NCI-H2107 treated with DMSO at 0.1 percent for 48 hours (cell line): ENCODE data around the gene IL1RAPL2.
"Not testable (repeated sequence)": the region's sequence is repeated elsewhere in the genome, so short reads cannot be mapped to it uniquely, and the experiment has no call there.

Experiments
- DNase-seq: peaks from one replicate; lab custom pipeline; 2025; ENCODE audit not compliant: unreplicated experiment; lab: John Stamatoyannopoulos, UW

Gene IL1RAPL2

DNA sequence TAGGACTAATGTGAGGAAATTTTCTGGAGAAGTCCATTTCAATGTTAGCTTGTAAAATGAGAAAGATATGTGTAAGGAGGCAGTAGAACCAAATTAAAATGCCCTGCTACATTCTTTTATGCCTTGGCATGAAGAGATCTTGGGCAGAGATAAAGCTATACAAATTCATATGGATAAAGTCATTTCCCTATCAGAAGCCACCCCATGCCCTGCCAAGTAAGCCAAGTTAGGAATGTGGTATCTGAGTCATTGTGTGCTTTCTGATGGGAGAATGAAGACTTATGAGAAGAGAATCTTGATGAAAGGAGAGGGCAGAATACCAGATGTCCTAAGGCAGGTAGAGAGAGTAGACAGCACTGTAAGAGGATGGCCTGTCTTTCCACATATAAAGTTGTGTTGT lies 570.8 kb downstream of the IL1RAPL2 start:
- no peak for DNase-seq

DNA sequence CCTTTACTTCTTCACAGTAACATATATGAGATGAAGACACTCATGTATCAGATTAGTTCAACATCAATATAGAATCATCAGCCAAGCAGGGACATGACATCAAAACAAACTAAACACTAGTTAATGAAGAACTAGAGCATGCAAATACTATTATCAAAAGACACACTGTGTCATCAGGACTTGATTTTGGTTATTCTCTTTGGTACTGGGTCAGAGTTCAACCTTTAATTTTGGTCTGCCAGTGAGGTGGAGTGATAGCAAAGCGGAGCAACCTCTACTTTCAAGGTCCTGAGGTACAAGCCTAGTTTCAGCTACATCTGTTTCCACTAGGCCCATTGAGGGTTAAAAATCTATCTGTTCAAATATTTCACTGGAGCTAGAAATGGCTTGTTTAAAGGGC lies 584.0 kb downstream of the IL1RAPL2 start:
- DNase-seq, result no peak

DNA sequence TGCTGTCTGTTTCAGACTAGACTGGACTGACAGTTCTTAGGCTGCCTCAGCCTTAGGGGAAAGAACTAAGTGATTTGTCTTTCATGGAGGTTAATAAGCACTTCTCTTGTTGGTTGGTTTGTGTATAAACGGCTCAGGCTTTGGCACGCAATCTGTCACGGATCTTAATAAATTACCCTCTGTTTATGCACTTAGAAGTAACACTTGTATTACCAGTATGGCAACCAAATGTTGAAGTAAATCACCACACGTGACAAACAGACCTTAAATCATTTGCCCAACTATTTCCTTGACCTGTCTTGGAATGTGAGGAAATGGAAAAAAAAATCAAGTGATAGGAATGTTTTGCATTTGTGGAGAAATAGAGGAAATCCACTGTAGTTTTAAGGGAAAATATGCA lies 584.6 kb downstream of the IL1RAPL2 start:
- DNase-seq, result no peak

DNA sequence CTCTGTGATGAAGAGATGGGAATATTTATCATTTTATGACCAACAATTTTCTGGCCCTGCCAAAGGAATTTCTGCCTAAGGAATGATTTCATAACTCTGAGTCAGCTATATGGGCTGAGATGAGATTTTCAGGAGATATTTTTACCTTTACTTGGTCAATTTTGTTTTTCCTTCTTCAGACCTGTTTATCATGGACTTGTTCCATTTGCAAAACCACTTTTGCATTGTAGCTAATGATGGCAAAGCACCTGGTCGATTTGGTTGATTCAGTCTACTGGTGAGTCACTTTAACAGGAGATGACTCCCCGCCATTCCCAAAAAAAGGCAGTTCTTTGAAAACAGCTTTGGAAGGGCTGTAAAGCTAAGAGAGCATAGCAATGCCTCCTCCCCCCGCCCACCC lies 601.2 kb downstream of the IL1RAPL2 start:
- no peak for DNase-seq

DNA sequence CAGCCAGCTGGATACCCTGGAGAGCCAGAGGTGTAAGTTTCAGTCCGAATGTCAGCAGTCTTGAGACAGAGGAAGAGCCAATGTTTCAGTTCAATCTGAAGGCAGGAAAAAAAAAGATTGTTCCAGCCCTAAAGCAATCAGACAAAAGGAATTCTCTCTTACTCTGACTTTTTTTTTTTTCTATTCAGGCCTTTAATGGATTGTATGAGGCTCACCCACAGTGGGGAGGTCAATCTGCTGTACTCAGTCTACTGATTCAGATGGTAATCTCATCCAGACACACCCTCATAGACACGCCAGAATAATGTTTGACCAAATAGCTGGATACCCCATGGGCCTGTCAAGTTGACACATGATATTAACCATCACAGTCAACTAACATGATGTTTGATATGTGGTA lies 602.6 kb downstream of the IL1RAPL2 start:
- no peak for DNase-seq

DNA sequence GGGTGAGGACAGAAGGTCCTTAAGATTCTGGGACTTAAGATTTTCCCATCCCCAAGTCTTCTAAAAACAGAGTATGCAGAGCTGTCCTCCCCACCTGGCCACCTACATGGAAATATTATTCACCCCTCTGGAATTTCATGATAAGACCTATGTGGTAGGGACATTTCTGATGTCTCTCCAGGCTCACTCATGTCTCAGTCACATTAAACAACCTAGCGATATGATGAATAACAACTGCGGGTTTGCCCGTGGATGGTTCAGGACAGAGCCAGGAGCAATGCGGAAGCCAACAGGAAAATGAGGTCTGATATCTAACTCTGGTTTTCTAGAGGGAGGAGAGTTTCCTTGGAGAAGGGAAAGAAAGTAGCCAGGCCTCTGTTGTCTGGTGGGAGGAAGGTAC lies 607.1 kb downstream of the IL1RAPL2 start:
- DNase-seq, result no peak

DNA sequence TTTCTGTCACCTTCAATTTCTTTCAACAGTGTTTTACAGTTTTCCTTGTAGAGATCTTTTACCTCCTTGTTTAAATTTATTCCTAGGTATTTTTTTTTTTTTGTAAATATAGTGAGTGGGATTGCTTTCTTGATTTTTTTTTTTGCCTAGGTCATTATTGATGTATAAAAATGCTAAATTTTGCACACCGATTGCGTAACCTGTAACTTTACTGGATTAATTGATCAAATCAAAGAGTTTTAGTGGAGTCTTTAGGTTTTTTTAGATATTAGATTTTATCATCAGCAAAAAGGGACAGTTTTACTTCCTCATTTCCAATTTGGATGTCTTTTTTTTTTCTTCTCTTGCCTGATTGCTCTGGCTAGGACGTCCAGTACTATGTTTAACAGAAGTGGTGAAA lies 613.6 kb downstream of the IL1RAPL2 start:
- DNase-seq, result no peak

DNA sequence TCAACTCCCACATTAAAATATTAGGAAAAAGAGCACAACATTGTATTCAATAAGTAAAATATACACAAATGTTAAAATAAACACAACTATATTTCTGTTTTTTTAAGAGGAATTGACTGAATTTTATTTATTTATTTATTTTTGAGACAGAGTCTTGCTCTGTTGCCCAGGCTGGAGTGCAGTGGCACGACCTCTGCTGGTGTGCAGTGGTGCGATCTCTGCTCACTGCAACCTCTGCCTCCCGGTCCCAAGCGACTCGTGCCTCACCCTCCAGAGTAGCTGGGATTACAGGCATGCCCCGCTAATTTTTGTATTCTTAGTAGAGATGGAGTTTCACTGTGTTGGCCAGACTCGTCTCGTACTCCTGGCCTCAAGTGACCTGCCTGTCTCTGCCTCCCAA lies 623.1 kb downstream of the IL1RAPL2 start:
- DNase-seq, result no peak

DNA sequence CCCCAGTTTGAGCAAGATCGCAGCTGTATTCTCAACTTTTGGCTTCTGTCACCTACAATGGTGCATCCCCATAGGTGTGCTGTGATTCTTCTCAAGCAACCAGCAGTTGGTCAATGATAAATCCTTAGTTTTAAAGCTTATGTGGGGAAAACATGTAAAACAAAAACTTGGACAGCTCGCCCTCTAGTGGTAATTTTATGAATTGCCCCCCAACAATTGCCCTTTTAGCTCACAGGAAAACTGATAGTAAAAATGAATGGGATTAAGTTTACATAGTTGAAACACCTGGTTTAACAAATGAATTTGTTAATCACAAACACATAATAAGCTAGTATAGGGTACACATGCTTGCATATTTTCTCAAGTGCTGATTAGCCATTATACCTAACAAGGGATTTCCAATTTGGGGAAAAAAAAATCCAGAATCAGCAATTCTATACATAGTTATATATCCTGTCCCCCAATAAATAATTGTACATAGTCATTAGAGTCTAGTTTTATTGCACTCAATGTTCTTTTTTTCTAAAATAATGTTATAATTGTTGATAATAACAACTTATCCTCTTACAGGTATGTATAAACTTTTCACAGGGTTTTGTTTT lies 624.4 kb downstream of the IL1RAPL2 start:
- DNase-seq, result peak; percentile 2

DNA sequence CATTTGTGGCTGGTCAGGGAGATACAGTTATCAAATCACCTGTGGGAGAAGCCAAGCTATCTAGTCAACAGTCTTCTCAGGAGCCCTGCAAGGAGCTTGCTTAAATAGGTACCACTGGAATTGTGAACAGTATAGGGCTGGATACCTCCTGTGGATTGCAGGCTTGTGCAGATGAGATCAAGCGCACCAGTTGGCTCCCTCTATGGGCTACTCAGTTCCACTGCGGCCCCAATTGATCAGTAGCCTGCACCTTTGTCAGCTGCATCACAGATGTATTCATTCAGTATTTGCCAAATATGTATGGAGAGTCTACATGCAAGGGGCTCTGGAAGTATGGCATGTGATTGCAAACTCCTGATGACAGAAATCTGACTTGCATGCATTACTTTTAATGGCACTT lies 625.9 kb downstream of the IL1RAPL2 start:
- DNase-seq, result no peak

DNA sequence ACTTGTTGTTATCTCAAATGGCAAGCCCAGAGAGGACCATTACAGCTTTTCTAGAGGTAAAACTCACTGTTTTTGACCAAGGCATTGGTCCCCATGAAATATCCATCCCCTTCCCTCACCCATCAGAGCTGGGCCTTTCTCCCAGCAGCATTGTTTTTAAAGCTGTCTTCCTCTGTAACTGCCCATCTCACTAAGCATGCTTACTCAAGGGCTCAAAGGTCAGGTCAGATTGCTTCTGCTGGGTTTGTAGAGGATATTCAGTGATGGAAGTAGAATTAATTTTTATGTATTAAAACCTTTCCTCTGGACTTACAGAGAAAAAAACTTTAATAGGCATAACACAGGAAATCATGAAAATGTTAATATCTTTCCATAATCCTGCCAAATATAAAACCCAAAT lies 643.4 kb downstream of the IL1RAPL2 start:
- DNase-seq, result no peak

DNA sequence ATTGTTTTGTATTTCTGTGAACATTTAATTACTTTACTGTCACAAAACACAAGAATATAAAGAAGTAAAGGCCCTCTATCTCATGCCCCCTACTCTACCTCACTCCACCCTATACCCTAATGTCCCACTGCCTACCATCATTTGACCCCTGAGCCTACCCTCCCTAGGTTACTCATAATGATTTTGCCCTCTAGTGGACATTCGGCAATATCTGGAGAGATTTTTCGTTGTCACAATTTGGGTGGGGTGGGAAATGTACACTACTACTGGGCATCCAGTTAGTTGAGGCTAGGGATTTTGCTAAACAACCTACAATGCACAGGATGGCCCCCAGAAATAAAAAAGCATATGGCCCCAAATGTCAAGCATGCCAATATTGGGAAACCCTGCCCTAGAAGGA lies 644.3 kb downstream of the IL1RAPL2 start:
- DNase-seq, result no peak

DNA sequence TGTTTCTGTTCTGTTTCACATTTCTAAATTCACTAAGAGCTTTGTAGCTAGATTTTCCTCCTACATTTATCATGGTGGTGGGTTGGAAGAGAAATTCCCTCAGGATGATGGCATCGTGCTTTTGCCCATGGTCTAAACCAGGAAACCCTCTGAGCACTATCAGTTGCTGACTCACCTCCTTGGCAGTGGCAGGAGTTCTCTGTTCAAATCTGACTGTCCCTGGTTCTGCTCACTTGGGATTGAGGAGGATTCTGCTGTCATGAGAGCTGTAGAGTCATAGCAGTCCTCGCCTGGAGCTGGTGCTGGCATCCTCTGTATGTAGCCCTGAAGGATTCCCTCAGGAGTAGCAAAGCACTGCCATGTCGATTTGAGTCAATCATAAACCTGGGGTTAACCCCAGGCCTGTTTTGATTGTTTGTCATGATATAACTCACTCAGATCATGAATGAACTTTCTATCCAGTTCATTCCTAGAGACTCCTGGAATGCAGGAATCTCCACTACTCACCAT lies 645.1 kb downstream of the IL1RAPL2 start:
- DNase-seq, result no peak

DNA sequence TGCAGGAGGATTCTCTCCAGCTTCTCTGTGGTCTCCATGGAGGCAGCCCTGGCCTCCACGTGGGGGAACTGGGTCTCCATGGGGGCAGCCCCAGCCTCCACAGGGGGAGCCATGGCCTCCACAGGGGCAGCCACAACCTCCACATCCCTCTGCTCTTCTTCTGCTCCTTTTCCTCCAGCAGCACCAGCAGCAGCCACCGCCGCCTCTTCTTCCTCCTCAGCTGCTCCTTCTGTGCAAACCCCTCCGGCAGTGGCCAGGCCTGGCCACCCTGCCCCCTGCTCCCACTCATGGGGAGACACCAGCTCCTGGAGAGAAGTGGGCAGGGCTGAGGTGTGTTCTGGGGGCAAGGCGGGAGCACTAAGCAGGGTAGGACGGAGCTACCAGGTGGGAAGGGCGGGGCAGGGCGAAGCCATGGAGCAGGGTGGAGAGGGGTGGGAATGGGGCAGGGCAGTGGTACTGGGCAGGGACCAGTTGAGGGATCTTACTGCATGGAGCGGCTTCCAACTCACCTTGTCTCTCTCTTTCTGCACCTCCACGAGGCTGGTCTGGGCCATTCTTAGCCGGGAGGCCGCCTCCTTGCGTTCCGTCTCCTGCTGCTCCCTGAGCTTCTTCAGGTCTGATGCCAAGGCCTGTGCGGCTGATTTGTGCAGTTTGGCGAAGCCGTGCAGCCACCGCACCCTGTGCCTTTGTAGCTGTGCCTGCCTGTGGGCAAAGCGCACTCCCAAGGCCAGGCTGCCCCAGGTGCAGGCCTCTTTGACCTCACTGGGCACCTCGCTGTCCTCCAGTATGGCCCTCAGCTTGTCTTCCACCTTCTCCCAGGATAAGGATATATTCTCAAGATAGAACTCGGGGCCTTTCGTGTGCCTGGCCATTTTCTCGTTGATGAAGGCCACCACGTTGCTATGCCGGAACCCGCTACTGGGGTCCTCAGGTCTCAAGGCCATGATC lies 653.7 kb downstream of the IL1RAPL2 start:
- DNase-seq, result no peak

DNA sequence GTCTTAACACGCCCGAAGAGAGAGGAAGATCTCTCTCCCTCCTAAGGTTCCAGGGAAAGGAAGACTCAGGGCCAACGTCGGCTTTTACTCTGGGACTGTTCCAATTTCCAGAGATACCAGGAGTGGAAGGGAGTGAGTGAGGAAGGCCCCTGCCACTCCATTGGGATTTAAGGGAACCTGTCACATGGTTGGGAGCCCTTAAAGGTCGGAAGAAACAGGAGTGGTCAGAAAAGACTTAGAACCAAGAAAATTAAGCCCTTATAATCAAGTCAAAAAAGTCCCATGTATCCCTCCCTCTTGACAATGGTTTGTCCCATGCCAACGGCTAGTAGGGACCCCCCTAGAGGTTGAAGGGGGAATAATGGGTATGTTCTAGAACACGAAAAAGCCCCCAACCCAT lies 654.6 kb downstream of the IL1RAPL2 start, which contains the start of gene TEX13A:
TSS of gene TEX13A (minus strand) at position 59 of the 400 bp plus-strand sequence. CDS start 297 bp downstream, outside the sequence.
- no peak for DNase-seq

DNA sequence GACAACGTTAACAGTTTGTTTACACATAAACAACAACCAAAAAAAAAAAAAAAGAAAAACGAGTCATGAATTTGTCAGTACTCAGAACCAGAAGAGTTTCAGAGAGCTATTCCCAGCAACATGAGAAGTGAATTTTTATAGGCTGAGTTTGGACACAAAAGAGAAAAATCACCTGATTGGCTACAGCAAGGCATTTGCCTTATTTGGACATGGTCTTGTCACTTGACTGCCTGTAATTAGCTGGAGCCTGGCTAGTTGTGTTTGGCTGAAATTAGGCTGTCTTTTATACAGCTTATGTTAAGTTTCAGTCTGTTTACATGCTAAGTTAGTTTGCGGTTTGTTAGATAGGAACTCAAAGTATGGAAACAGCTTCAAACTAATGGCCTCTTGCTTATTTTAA lies 655.4 kb downstream of the IL1RAPL2 start:
- DNase-seq, result no peak

DNA sequence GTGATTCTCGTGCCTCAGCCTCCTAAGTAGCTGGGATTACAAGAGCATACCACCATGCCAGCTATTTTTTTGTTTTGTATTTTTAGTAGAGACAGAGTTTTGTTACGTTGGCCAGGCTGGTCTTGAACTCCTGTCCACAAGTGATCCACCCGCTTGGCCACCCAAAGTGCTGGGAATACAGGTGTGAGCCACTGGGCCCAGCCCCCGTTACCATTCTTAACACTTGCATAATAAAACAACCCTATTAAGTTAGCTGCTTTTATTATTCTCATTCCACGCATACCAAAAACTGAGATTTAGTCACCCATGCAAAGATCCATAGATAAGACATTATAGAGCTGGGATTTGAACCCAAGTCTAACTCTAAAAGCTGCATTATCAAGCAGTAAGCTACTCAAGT lies 660.5 kb downstream of the IL1RAPL2 start:
- no peak for DNase-seq

DNA sequence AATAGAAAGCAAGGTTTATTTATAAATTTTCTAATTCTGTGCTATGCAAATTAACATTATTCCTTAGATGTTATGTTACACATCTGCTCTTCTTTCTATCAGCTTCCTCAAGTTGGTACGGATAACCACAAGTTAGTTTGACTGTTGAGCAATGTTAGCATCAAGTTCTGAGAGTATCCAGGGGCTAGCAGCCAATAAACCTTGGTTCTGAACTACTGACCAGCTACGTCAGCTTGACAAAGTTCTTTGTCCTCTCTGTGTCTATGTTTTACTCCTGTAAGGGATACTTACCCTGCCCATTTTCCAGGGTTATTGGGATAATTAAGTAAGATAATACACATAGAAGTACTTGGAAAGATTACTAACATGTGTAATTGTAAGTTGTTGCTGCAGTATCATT lies 662.6 kb downstream of the IL1RAPL2 start:
- no peak for DNase-seq

DNA sequence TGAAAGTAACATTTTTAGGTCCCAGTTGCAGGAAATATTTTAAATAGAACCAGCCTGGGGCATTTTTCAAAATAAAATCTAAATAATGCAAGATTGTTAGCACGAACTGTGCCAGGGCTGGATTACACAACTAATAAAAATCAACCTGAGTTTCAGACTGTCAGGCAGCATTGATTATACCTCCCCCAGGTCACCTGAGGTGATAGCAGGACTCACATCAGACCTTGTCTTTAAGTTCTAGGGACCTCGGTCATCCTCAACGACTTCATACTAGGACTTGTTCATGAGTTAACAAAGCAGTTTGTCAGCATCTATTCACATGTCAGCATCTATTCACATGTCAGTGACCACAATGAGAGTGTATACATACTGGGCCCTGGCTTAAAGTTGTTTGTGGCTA lies 663.1 kb downstream of the IL1RAPL2 start:
- no peak for DNase-seq

DNA sequence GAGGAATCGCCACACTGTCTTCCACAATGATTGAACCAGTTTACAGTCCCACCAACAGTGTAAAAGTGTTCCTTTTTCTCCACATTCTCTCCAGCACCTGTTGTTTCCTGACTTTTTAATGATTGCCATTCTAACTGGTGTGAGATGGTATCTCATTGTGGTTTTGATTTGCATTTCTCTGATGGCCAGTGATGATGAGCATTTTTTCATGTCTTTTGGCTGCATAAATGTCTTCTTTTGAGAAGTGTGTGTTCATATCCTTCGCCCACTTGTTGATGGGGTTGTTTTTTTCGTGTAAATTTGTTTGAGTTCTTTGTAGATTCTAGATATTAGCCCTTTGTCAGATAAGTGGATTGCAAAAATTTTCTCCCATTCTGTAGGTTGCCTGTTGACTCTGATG lies 671.4 kb downstream of the IL1RAPL2 start:
- DNase-seq, result not testable (repeated sequence)

DNA sequence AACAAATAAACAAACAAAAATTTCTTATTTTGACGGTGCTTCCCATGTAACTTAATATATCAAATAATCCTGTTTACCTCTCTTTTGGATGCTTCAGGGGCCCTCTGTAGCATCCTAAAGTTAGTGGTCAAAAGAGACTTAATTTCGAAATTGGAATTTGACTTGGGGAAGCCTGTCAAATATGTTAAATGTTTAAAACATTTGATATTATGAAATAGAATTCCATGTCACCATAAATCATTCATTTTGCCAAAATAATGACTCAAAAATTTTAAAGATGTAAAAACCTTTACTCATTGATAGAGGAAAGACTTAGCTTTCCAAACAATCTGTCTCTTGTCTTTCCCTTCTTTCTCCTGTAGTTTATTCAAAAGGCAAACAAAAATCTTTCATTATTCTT lies 675.1 kb downstream of the IL1RAPL2 start:
- DNase-seq, result no peak
